Kidney tubule cell (primary cell): ENCODE measurements around the gene ADGRD1.
"Not testable (repeated sequence)": the region's sequence is repeated elsewhere in the genome, so short reads cannot be mapped to it uniquely, and the experiment has no call there.

Source experiments
- DNase-seq: peaks from one replicate; pipeline ENCODE4 v3.0.0-alpha.2; 2018; ENCODE audit warnings: low spot score

Gene ADGRD1

DNA sequence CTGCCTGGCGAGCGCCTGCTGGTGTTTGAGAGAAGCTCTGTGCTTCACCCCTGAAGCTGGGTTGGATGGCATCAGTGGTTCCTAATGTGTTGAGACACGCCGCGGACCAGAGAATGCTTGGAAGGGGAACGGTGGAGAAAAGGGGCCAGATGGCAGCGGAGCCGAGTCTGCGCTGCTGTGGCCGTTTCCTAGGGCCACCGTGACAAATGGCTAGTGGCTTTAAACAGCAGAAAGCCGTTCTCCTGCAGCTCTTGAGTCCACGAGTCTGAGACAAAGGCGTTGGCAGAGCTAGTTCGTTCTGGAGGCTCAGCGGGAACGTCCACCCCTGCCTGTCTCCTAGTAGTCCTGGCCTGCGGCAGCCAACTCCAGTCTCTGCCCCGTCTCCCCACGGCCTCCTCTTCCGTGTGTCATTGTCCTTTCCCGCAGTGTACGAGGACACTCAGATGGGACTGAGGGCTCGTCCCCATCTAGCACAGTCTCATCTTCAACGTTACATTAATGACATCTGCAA lies 103.6 kb downstream of the ADGRD1 start:
- no peak for DNase-seq

GRCh38 chr12:131057722-131058515 lies 104.2 kb downstream of the ADGRD1 start:
- DNase-seq = no peak

DNA sequence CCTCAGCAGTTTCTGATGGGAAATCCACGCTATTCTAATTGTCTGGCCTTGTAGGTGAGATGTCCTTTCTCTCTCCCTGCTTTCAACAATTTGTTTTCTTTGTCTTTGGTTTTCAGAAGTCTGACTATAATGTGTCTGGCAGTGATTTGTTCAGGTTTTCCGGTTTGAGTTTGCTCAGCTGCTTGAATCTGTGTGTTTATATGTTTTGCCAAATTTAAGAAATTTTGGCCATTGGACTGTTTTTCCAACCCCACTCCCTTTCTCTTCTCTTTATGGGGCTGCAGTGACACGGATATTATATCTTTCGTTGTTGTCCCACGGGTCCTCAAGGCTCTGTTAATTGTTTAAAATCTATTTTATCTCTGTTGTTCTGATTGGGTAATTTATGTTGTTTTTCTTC lies 105.0 kb downstream of the ADGRD1 start:
- DNase-seq = no peak

DNA sequence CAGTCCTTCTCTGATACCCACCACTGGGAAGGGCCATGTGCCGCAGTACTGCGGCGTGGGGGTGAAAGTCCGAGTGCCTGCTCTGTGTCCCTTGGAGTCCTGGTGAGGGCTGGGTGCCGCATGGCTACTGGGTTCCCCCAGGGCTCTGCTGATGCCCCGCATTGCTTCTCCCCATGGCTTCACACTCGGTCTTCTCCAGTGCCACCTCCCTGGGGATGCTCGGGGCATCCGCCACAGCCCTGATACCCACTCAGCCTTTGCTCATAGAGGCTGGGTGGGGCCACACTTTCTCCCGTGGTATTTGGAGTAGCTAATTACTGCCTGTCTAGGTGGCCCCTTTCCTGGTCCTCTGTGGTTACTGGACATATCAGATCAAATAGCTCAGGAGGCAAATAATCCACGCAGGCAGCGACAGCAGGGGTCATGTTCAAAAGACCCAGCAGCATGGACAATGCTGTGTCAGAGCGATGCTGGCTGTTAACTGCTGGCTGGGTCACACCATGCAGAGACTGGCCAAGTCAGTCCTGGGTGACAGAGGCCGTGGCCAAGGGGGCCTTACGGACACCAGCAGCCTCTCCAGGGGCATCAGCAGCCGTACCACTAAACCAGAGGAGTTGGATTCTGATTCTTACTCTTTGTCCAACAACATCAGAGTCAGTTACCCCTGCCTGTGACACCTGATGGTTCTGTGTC lies 106.5 kb downstream of the ADGRD1 start:
- DNase-seq = no peak

- DNase-seq = no peak
These were observed 107.5 kb downstream of the ADGRD1 start for GRCh38 chr12:131061041-131061806.

DNA sequence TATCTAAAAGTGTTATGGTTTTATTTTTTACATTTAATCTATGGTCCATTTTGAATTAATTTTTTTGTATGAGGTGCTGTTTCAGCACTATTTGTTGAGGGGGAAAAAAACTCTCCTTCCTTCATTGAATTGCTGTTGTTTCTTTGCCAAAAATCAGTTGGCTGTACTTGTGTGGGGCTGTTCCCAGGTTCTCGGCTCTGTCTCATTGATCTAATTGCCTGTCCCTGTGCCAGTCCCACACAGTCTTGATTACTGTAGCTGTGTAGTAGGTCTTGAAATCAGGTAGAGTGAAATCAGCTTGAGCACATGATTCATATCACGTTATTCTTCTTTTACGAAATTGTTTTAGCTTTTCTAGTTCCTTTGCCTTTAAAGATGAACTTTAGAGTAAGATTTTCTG lies 109.7 kb downstream of the ADGRD1 start:
- no peak for DNase-seq

- DNase-seq = no peak
These were observed 110.3 kb downstream of the ADGRD1 start for GRCh38 chr12:131063960-131064359.

DNA sequence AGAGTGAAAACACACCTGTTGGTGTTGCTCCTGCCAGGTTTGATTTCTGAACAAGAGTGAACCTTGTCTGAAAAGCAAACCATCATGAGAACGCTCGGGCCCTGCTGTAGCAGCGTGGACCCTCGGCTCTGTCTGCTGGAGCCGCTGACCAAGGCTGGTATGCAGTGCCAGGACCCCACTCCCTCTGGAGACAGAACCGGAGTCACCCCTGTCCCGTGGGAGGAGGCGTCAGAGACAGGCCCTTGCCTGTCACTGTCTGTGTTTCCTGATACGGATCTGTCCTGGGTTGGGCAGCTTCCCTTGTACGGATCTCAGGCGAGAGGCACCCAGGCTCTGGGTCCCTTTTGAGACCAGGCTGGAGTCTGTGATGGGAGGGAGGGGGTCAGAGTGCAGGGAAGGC lies 111.6 kb downstream of the ADGRD1 start:
- DNase-seq = no peak

DNA sequence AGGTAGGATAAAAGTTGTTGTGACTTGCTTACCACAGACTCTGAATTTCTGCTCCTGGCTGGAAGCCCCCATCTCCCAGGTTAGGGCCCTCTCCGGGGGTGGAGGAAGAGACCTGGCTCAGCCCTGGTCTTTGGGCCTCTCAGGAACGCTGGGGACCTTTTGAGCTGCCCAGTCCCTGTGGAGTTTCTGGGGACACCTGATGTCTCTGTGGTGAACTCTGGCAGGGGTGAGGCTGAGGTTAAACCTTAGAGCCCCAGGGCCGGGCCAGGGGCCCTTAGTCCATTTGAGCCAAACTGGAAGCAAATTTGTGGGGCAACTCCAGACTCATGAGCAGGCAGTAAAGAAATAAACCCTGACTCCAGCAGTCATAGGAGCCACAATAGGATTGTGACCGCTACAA lies 112.1 kb downstream of the ADGRD1 start:
- DNase-seq = no peak

DNA sequence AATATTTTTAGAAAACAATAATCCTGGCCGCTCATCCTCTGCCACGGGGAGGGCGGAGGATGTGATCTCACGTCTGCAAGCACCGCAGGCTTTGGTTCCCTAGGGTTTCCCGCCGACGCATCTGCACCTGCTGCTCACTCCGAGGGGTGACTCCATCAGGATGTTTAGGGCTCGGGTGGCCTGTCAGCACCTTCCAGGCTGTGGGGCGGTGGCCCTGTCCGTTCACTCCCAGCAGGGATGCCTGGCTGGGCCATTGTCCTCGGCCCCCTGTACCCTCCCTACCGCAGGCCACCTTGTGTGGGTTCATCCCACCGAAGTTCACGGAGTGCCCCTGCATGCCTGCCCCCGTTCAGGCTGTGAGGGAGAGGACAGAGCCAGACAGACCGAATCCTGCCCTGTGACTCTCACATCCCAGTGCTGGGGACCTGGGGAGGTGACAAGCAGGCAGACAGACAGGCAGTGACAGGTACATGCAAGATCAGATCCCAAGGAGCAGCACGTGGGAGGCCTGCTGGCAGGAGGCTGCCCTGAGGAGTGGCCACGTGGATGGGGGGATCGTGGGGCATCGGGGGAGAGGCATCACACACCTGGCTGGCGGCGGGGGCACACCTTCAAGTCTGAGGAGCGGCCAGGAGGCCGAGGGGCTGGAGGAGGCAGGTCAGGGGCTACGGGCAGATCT lies 112.6 kb downstream of the ADGRD1 start:
- no peak for DNase-seq

DNA sequence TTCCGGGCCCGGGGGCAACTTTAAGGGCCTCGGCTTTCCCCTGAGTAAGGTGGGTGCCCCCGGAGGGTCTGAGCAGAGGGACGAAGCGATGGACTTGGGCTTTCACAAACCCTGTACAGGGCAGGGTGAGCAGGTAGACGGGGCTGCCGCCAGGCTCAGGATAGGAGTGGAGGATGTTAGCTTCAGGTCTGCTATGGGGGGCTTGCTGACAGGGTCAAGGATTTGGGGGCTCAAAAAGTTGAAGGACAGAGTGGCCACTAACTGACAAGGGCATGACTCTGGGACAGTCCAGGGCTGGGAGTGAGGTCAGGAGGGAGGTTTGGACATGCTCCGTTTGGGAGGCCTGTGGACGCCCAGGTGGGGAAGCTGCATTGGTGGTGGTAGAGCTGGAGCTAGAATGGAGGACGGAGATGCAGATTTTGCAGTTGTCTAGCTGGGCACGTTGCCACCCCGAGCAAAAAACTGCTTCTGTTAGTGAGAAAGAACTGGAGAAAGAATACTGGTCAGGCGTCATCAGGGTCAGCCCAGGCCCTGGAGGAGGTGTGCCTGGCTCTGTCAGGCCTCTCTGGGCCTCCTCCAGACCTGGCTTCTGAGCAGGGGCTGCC lies 113.3 kb downstream of the ADGRD1 start:
- no peak for DNase-seq

DNA sequence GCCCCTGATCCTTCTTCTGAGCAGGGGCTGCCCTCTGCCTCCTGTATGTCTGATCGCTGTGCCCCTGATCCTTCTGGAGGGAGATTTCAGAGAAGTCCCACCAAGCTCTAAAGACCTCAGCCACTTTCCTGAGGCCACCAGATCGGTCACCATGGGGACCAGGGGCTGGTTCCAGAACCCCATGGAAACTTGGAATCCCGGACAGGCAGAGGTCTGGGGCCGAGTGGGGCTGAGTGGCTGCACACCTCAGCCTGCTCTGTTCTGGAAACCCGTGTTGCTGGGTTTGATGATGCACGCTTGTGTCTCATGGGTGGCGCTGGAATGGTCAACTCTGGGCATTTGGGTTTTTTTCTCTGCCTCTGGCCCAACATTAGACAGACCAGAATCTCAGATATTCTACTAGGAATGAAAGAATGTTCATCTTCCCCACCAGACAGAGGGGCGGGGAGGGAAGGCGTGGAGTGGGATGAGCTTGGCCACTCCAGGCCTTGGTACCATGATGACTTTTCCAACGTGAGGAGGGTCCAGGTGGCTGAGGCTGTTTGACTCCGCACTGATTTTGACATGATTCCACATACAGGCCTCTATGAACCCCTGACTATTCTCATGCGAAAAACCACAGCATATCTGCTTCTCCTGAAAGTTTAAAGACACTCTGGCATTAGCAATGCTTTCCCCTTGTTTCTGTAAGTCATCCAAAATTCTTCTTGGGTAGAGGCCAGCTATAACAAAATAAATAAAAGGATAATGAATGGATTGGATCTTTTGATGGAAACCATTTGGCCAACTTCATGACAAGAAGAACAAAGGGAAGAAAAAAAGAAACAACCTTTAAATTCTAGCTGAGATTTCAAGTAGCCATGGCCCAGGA lies 114.5 kb downstream of the ADGRD1 start:
- no peak for DNase-seq

- not testable (repeated sequence) for DNase-seq
These were observed 115.4 kb downstream of the ADGRD1 start for GRCh38 chr12:131068926-131069720.

DNA sequence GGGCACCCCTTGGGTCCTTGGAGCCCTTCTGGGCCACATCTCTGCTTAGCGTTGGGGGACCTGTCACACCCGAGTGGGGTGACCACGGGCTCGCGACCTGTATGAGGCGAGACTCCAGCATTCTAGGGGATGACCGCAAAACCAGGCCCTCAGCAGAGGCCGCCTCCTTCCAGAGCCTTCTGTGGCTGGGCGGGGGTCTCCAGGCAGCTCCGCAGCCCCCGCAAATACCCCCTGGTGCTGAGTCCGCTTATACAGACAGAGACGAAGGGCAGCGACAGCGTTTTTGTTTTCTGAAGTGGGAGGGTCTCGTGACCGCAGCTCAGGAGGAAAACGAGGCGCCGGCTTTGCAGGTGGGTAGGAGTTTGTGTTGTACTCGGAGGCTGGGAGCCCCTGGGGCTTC lies 116.4 kb downstream of the ADGRD1 start:
- not testable (repeated sequence) for DNase-seq

GRCh38 chr12:131070668-131071067 lies 117.0 kb downstream of the ADGRD1 start:
- DNase-seq = not testable (repeated sequence)

DNA sequence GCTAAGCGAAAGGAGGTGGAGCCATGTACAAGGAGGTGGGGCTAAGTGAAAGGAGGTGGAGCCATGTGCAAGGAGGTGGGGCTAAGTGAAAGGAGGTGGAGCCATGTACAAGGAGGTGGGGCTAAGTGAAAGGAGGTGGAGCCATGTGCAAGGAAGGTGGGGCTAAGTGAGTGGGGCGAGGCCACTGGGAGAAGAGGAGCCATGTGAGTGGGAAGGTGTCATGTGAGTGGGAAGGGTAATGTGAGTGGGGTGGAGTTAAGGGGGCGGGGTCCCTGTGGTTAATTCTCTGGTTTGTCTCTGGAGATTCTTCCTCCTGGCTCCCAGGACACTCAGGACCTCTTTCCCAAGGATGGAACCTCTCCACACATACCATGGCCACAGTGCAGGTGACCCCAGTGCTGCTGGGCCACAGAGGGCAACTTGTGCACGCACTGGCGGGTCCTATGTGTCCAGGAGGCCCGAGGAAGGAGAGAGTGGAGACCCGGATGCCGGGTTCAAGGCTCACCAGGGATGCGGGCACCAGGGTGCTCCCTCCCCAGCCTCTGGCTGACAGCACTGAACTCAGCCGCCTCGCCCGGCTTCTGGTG lies 117.6 kb downstream of the ADGRD1 start:
- DNase-seq = not testable (repeated sequence)

GRCh38 chr12:131071950-131072349 lies 118.2 kb downstream of the ADGRD1 start:
- not testable (repeated sequence) for DNase-seq

- DNase-seq = no peak
These were observed 118.9 kb downstream of the ADGRD1 start for GRCh38 chr12:131072451-131073230.
